ENCODE data around the gene OMG. TPM values are rescaled to one million over a fixed set of nuclear protein-coding genes. Genes with fewer than 3 reads are reported as not detected.

OMG gene
- total RNA-seq, 3 donors from 2014 or later, result 0.51 to 1.5 TPM; not detected in 1

GRCh38 chr17:31299624-31300023 is 2.6 kb upstream of the OMG start:
- Histone ChIP-seq H3K9me3 (no peaks in the 10 kb centered on the region), H3K4me3 (no peak overlapping the region), H3K4me1 (ENCODE audit: low read depth) (no peaks in the 10 kb centered on the region), H3K36me3 (ENCODE audit: low read depth) (no peaks in the 10 kb centered on the region)
- DNase-seq (no peak), ATAC-seq (no peak)
- TF ChIP-seq, protein P1, sequence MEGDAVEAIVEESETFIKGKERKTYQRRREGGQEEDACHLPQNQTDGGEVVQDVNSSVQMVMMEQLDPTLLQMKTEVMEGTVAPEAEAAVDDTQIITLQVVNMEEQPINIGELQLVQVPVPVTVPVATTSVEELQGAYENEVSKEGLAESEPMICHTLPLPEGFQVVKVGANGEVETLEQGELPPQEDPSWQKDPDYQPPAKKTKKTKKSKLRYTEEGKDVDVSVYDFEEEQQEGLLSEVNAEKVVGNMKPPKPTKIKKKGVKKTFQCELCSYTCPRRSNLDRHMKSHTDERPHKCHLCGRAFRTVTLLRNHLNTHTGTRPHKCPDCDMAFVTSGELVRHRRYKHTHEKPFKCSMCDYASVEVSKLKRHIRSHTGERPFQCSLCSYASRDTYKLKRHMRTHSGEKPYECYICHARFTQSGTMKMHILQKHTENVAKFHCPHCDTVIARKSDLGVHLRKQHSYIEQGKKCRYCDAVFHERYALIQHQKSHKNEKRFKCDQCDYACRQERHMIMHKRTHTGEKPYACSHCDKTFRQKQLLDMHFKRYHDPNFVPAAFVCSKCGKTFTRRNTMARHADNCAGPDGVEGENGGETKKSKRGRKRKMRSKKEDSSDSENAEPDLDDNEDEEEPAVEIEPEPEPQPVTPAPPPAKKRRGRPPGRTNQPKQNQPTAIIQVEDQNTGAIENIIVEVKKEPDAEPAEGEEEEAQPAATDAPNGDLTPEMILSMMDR (IDR thresholded peaks at IDR 0.05), result no peak
- intact Hi-C loops (cut with DNase I, micrococcal nuclease), result no loop called here

DNA sequence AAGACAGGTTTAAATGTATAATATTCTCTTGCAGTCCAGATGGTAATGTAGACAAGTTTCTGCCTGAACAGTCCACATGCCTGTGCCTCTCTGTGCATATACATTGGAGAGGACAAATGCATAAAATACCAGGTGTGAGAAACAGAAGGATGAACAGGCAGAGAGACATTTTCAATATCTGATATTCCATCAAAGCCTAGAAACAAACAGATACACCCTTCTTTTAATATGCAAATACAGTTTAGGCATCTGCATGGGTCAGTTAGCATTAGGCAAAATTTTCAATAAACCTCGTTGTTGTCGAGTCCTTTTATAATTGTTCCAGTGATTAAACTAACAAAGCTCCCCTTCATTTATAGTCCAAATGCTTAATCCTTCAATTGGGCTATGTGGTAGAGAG is 897 bp downstream of the OMG start:
- H3K4me1 ChIP-seq (ENCODE audit: low read depth), result no peaks in the 10 kb centered on the region
- no peak overlapping the region for H3K4me3 ChIP-seq
- TF ChIP-seq, protein P1 (IDR thresholded peaks at IDR 0.05), result no peak
- no peaks in the 10 kb centered on the region for H3K9me3 ChIP-seq
- DNase-seq (no peak), ATAC-seq (no peak)
- intact Hi-C loops (cut with DNase I, micrococcal nuclease), result no loop called here
- no peaks in the 10 kb centered on the region for H3K36me3 ChIP-seq (ENCODE audit: low read depth)

- no peaks in the 10 kb centered on the region for H3K36me3 ChIP-seq (ENCODE audit: low read depth)
- no peak for ATAC-seq
- TF ChIP-seq, protein P1 (IDR thresholded peaks at IDR 0.05), result no peak
- H3K4me1 ChIP-seq (ENCODE audit: low read depth), result no peaks in the 10 kb centered on the region
- H3K4me3 ChIP-seq, result no peak overlapping the region
- H3K9me3 ChIP-seq, result no peaks in the 10 kb centered on the region
- intact Hi-C loops (cut with DNase I, micrococcal nuclease), result no loop called here
- DNase-seq, result no peak
Measured at GRCh38 chr17:31295489-31295871, 1.6 kb downstream of the OMG start.

- intact Hi-C loops (cut with DNase I, micrococcal nuclease), result no loop called here
Measured at GRCh38 chr17:31294820-31295488, 2.1 kb downstream of the OMG start.

DNA sequence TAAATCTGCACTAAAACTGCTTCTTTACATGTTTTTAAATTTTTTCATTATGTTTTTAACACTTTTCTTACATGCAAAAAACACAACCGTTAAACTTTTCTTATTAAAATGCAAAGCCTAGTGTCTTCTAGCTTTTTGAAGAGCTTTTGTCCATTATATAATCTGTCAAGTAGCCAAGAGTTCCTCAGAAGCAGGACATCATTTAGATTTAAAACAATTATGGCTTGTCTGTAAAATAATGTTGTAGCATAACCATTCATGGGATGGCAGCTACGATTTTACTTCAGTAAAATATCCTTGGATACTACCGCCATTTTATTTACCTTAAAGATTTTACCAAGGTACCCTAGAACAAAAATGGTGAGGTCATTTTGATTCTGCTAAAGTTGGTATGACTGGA is 2.8 kb downstream of the OMG start:
- intact Hi-C loops (cut with DNase I, micrococcal nuclease), result no loop called here
- Histone ChIP-seq H3K36me3 (ENCODE audit: low read depth) (no peaks in the 10 kb centered on the region), H3K4me1 (ENCODE audit: low read depth) (no peaks in the 10 kb centered on the region), H3K4me3 (no peak overlapping the region), H3K9me3 (no peaks in the 10 kb centered on the region)
- ATAC-seq (no peak), DNase-seq (no peak)
- TF ChIP-seq, protein P1 (IDR thresholded peaks at IDR 0.05), result no peak

More at GRCh38 chr17:31294820-31295488, 2.1 kb downstream of the OMG start:
- DNase-seq, result no peak
- Histone ChIP-seq H3K36me3 (ENCODE audit: low read depth) (no peaks in the 10 kb centered on the region), H3K9me3 (no peaks in the 10 kb centered on the region), H3K4me1 (ENCODE audit: low read depth) (no peaks in the 10 kb centered on the region), H3K4me3 (no peak overlapping the region)
- no peak for ATAC-seq
- TF ChIP-seq, protein P1 (IDR thresholded peaks at IDR 0.05), result no peak

DNA sequence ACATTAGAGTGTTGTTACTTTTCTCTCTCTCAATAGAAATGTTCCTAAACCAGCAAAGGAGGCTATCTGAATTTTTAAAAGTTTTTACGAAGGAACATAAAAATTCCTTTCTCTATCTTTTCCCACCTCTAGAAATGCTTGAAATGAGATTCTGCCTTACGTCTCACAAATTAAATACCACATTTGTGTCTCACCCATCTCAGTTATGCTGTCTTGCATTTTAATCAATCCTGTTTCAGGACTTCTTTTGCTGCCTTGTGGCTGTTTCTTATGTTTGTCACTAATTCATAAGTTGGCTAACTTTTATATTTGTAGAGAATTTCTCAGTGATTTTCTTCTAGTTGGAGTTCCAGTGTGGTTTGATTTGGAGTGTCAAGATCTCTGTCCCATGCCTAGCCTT is 3.5 kb downstream of the OMG start:
- Histone ChIP-seq H3K36me3 (ENCODE audit: low read depth) (no peaks in the 10 kb centered on the region), H3K4me1 (ENCODE audit: low read depth) (no peaks in the 10 kb centered on the region), H3K4me3 (no peak overlapping the region), H3K9me3 (no peaks in the 10 kb centered on the region)
- DNase-seq (no peak), ATAC-seq (no peak)
- TF ChIP-seq, protein P1 (IDR thresholded peaks at IDR 0.05), result no peak
- intact Hi-C loops (cut with DNase I, micrococcal nuclease), result no loop called here

All from mucosa of descending colon (tissue), 3 donors.